ENCODE results near the gene B3GALT4.
"Not testable (repeated sequence)": the region's sequence is repeated elsewhere in the genome, so short reads cannot be mapped to it uniquely, and the experiment has no call there.

Gene B3GALT4

DNA sequence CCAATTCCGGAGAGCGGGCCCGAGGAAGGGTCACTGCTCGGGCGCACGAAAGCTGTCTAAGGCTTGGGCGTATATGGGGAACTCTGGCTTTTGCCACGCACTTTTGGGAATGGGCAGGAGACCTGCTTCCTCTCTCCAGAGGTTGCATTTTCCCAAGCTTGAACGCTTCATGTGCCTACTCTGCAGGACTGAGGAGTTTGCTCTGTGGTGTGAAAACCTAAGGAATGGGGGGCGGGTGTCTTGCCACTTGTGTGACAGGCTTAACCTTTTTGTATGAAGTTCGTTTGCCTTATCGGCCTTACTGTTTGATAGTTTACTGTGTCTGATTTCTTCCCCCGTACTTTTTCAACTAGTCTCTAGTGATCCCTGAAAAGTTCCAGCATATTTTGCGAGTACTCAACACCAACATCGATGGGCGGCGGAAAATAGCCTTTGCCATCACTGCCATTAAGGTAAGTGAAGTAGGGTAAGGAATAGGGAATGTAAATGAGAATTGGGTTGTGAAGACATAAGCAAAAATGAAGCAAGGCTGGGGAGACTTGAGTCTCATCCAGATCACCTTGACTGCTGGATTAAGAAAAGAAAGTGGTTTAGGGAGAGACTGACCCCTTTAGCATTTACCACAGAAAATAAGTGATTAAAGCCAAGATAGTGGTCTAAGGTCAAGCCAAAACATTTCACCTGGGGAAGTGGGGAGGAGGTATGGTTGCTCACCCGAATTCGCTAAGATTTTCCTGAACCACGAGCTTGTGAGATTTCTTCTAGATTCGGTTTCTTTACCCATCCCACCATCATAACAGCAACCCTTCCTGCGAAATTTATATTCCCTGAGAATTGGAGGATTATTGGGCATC is 4.4 kb upstream of the B3GALT4 start:
- no peak for DNase-seq (ENCODE audit: low spot score)

DNA sequence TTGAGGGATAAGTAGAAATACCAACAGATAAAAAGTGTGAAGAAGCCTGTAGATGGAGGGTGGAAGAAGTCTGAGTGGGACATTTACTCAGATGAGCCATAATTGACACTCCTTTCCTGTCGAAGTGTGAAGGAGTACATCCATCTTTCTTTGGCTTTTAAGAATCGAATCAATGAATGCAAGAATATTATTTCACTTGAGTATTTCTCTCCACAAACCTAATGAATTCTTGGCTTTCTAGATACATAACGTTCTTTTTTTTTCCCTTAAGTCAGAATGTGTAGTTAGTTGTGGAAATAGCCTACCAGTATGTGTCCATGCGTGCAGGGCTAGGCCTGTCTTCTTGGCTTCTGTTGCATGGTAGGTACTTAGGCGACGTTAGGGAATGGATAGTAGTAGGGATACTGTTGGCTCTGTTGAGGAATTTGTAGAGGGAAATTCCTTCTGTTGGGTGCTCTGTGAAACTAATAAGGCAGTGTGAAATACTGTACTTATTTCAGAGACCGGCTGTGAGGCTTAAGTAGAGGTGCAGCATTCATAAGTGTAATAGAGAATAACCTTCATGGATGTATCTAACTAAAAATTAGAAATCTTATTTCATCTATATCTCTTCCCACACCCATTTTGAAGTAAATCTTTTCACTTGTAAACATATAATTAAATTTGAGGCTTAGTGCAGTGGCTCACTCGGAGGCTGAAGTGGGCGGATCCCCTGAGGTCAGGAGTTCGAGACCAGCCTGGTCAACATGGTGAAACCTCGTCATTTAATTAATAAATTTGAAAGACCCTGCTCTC is 3.6 kb upstream of the B3GALT4 start:
- no peak for DNase-seq (ENCODE audit: low spot score)

- no peak for DNase-seq (ENCODE audit: low spot score)
Observed at GRCh38 chr6:33273924-33274902, 2.7 kb upstream of the B3GALT4 start.

- not testable (repeated sequence) for DNase-seq (ENCODE audit: low spot score)
Observed at GRCh38 chr6:33275795-33276580, 935 bp upstream of the B3GALT4 start.

- DNase-seq (ENCODE audit: low spot score): no peak
Observed at GRCh38 chr6:33276581-33276863, 401 bp upstream of the B3GALT4 start.

GRCh38 chr6:33277663-33278391 is 904 bp downstream of the B3GALT4 start:
- no peak for DNase-seq (ENCODE audit: low spot score)

GRCh38 chr6:33278392-33278741 is 1.4 kb downstream of the B3GALT4 start:
- DNase-seq (ENCODE audit: low spot score): no peak

DNA sequence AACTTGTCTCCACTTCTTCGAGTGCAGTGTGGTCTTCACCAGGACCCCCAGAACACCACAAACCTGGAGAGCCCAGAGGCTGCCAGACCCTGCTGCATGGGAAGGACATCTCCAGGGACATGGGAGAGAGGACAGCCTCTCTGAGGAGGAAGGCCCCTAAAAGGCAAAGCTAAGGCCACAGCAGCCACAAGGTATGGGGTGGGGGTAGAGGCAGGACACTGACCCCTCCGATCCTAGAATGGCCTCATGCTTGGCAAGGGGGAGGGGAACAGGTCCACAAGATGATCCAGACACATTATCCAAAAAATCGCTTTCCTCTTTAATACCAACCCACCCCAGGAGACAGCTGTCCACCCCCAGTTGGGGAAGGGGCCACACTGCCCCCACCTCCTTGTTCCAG is 1.9 kb downstream of the B3GALT4 start:
- no peak for DNase-seq (ENCODE audit: low spot score)

GRCh38 chr6:33279257-33279695 is 2.4 kb downstream of the B3GALT4 start:
- DNase-seq (ENCODE audit: low spot score): no peak

GRCh38 chr6:33279971-33280511 is 3.1 kb downstream of the B3GALT4 start:
- peak; percentile 78 for DNase-seq (ENCODE audit: low spot score)

DNA sequence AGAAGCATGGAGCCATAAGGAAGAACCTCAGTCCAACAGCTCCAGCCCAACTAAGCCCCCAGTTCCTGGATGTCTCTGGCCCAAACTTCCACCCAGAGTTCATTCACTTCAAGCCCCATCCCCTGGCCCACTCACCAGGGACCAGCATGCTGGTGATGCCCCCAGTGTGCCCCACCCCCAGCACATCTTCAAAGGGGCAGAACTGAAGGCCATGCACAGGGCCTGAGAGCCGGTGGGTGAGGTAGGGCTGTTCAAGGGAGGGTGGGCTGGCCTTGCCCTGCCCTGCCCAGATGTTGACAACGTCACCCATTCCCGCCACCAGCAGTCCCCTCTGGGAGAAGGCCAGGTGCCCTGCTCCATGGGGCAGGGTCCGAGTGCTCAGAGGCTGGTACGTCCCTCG is 3.6 kb downstream of the B3GALT4 start:
- DNase-seq (ENCODE audit: low spot score): no peak

DNA sequence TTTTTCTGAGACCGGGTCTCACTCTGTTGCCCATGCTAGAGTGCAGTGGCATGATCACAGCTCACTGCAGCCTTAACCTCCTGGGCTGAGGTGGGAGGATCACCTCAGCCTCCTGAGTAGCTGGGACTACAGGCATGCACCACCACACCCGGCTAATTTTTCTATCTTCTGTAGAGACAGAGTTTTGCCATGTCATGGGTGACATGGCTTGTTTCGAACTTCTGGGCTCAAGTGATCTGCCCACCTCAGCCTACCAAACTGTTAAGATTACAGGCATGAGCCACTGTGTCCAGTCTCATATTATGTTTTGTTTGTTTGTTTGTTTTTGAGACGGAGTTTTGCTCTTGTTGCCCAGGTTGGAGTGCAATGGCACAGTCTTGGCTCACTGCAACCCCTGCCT is 8.3 kb downstream of the B3GALT4 start:
- not testable (repeated sequence) for DNase-seq (ENCODE audit: low spot score)

GRCh38 chr6:33286946-33287914 is 10.3 kb downstream of the B3GALT4 start:
- DNase-seq (ENCODE audit: low spot score): no peak

DNA sequence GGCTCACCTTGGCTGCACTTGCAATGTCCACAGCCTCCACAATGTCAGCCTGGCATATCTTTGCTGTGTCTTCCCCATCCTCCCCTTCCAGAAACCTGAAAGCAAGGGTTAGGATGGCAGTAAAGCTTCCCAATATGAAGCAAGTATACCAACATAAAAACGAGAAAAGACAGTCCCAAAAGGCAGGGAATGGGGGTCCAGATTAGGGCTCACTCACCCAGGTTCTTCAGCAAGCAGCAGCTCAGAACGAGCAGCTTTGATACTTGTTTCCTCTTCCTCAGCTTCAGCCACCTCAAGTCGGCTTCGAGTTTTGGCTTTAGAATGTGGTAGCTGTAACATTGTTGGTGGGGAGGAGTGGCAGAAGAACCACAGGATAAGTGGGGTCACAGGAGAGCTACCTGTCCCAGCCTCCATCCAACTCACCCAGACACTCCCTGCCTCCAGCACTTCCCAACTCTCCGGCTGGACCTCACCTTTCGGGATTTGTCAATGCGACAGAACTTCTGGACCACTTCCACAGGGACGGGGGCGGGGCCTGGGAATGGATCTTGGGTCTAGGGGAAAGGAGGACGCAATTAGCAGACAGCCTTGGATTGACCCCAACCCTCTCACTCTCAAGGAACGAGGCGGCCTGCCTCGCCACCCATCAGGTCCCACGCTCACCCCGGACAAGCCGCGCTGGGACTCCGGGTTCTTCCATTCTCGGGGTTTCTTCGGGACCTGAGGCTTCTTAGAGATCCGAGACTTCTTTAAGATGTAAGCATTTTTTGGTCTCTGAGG is 11.4 kb downstream of the B3GALT4 start:
- no peak for DNase-seq (ENCODE audit: low spot score)

DNA sequence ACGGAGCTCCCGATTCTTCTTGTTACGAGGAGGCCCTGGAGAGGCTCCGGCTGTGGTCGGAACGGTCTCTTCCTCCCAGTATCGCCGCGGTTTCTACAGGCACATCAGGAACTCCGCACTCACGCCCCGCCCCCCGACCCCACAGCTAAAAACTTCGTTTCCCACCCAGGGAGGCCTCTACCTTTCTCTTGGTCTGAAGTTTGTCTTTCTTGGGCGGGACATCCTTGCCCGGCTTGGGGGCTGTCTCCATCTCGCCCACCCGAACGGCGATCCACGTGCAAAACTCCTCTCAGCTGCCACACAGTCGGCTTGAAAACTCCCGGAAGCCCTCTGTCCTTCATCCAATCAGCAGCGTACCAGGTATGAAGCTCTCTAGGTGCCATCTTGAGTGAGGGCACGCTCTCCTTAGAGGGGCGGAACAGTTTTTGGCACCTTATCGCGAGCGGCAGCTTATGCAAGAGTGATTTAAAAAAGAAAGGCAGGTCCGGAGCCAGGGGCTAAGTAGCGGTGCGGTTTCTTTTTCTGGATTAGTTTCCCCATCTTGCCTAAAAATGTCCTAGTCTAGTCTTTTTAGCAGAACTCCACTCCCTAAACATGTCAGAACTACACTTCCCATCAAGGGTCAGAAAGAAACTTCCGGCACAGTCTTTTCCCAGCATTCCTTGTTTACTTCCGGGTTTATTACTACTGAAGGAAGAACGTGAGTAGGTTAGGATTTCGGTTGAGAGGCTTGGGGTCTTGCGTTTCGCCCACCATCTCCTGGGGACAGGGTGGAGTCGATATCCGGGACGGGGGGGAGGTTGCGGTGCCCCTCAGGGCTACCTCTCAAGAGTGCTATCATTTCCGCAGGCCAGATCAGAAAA is 12.2 kb downstream of the B3GALT4 start, which contains the start of the genes PFDN6 and WDR46:
PFDN6 (plus strand) TSS at position 681 of the 863 bp plus-strand sequence. CDS start 256 bp downstream, outside the sequence.
WDR46 (minus strand) TSS at position 319 of the 863 bp plus-strand sequence; CDS start at position 250, 69 bp downstream.
- peak; percentile 90 for DNase-seq (ENCODE audit: low spot score)

- DNase-seq (ENCODE audit: low spot score): no peak
Observed at GRCh38 chr6:33289784-33290315, 12.9 kb downstream of the B3GALT4 start.

DNA sequence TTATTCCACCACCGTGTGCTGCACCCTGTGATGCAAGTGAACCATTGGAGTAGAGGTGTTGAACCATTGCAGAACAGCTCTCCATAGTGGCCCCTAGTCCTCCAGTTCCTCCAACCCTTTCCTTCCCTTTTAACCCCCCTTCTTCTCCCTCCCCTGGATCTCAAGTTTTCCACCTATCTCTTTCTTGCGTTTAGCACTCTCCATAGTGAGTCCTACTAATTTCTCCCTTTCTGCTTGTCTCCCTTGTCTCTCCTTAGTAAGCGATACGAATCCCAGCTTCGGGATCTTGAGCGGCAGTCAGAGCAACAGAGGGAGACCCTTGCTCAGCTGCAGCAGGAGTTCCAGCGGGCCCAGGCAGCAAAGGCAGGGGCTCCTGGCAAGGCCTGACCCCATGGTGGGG is 13.5 kb downstream of the B3GALT4 start:
- DNase-seq (ENCODE audit: low spot score): no peak
